ENCODE results near the gene SLC9A9. TPM values are rescaled to one million over a fixed set of nuclear protein-coding genes. Genes with fewer than 3 reads are reported as not detected.

The SLC9A9 gene
- total RNA-seq, 6 experiments from 2014 or later = 1.3 to 6.3 (median 3.0) TPM

- no peak for DNase-seq
- no peak for TF ChIP-seq POLR2A (IDR thresholded peaks at IDR 0.05)
- no peak for TF ChIP-seq CTCF (IDR thresholded peaks at IDR 0.05)
- Histone ChIP-seq H3K36me3 (no peaks in the 10 kb centered on the region), H3K27ac (no peak overlapping the region), H3K9me3 (no peaks in the 10 kb centered on the region), H3K4me1 (peaks cover 0 to 2% (median 0%) of the 10 kb centered on the region in 4 donors), H3K27me3 (no peaks in the 10 kb centered on the region), H3K4me3 (no peak overlapping the region)
- ATAC-seq = no peak
- intact Hi-C loops (cut with DNase I) = no loop called here
- WGBS (ENCODE audit: insufficient coverage, low coverage, low lambda C conversion rate, missing lambda C conversion rate) = no CpG with 5 or more reads among the region's 4 CpGs
Observed at GRCh38 chr3:143821862-143822261, 26.4 kb downstream of the SLC9A9 start.

- intact Hi-C loops (cut with DNase I) = no loop called here
- 50% methylated on average over 3 of the region's 3 CpGs for WGBS (ENCODE audit: insufficient coverage, low coverage, low lambda C conversion rate, missing lambda C conversion rate)
- H3K27ac ChIP-seq = no peak overlapping the region
Observed at GRCh38 chr3:143820466-143821221, 27.6 kb downstream of the SLC9A9 start.

GRCh38 chr3:143819890-143820289 is 28.4 kb downstream of the SLC9A9 start:
- intact Hi-C loops (cut with DNase I) = no loop called here
- WGBS (ENCODE audit: insufficient coverage, low coverage, low lambda C conversion rate, missing lambda C conversion rate) = 42% methylated on average over 1 of the region's 1 CpG
- DNase-seq = no peak
- TF ChIP-seq CTCF (IDR thresholded peaks at IDR 0.05) (no peak), POLR2A (IDR thresholded peaks at IDR 0.05) (no peak)
- Histone ChIP-seq H3K9me3 (no peaks in the 10 kb centered on the region), H3K4me1 (no peaks in the 10 kb centered on the region), H3K4me3 (no peak overlapping the region), H3K27ac (no peak overlapping the region), H3K27me3 (no peaks in the 10 kb centered on the region), H3K36me3 (no peaks in the 10 kb centered on the region)
- no peak for ATAC-seq

More at GRCh38 chr3:143820466-143821221, 27.6 kb downstream of the SLC9A9 start:
- Histone ChIP-seq H3K4me1 (peaks cover 0 to 2% (median 0%) of the 10 kb centered on the region in 4 donors), H3K36me3 (no peaks in the 10 kb centered on the region), H3K27me3 (no peaks in the 10 kb centered on the region), H3K9me3 (no peaks in the 10 kb centered on the region), H3K4me3 (no peak overlapping the region)
- ATAC-seq (peak in 2 of 4 donors; percentile 25 to 50), DNase-seq (peak in 1 of 3 donors; percentile 26)
- TF ChIP-seq POLR2A (IDR thresholded peaks at IDR 0.05) = no peak
- no peak for TF ChIP-seq CTCF (IDR thresholded peaks at IDR 0.05)

- Histone ChIP-seq H3K36me3 (no peaks in the 10 kb centered on the region), H3K27me3 (no peaks in the 10 kb centered on the region), H3K4me3 (no peak overlapping the region), H3K27ac (no peak overlapping the region), H3K4me1 (no peaks in the 10 kb centered on the region), H3K9me3 (no peaks in the 10 kb centered on the region)
- DNase-seq (no peak), ATAC-seq (peak in 3 of 4 donors; percentile 14 to 49 (median 28))
- WGBS (ENCODE audit: insufficient coverage, low coverage, low lambda C conversion rate, missing lambda C conversion rate) = 47% methylated on average over 3 of the region's 3 CpGs
- intact Hi-C loops (cut with DNase I) = no loop called here
- TF ChIP-seq POLR2A (IDR thresholded peaks at IDR 0.05) = no peak
- no peak for TF ChIP-seq CTCF (IDR thresholded peaks at IDR 0.05)
Observed at GRCh38 chr3:143814443-143814889, 33.8 kb downstream of the SLC9A9 start.

Data from right lobe of liver (tissue), 6 donors.